Measurements from ENCODE around the gene CCDC106.

Gene CCDC106

DNA sequence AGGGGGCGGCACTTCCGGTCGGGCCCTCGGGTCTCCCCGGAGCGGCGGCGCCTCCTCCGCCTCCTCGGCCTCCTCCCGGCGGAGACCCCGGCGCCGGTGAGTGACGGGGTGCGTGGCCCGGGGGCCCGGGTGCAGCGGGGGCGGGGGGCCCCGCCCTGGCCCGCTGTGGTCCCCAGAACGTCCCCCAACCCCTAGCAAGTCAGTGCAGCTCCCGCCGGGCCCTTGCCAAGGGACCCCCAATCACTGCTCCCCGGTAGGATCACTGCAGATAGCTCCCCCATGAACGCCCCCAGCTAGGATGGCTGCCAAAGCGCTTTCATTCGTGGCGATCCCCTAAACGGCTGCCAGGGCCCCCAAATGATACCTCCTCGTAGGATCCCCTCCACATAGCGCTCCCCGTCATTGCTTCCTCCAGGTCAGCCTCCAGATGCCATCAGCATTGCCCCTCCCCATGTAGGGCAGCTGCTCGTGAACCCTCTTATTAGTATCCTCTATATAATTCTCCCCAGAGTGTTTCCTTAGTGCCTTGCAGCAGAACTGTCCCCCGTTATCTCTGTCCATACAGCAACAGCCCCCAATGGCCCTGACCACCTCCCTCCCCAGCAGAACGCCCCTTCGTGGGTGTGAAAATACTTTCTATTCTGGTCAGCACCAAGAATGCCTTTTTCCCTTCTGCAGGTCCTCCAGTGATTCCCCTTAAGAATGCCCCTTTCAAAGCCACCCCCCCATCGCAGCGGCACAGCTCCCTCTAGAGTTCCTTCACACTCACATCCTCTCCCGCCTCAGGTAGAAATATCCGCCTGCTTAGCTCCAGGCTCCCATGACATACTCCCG, 42.2 kb upstream of the CCDC106 start, which contains the start of gene ZNF865:
TSS of gene ZNF865 (plus strand) at position 11 of the 834 bp plus-strand sequence. CDS start 7,972 bp downstream, outside the sequence.
- CTCF ChIA-PET = interaction anchor here (0.7 to 4.3 kb wide), 36 partner anchors 10 to 518 kb away, joined by 3 to 70 read pairs (median 6); partner anchors contain the start of genes NAT14, ZNF579 and ZNF784
- POLR2A ChIA-PET = interaction anchor here (0.7 to 1.5 kb wide), 9 partner anchors 12 to 119 kb away, joined by 3 to 6 read pairs (median 3); partner anchors contain the start of genes ZNF579, ZNF581 and ZNF784
- H3K4me3 ChIP-seq (ENCODE audit: low read depth, low read length) = peak within 1 kb of the TSS; percentile 96
- TF ChIP-seq, protein P1, sequence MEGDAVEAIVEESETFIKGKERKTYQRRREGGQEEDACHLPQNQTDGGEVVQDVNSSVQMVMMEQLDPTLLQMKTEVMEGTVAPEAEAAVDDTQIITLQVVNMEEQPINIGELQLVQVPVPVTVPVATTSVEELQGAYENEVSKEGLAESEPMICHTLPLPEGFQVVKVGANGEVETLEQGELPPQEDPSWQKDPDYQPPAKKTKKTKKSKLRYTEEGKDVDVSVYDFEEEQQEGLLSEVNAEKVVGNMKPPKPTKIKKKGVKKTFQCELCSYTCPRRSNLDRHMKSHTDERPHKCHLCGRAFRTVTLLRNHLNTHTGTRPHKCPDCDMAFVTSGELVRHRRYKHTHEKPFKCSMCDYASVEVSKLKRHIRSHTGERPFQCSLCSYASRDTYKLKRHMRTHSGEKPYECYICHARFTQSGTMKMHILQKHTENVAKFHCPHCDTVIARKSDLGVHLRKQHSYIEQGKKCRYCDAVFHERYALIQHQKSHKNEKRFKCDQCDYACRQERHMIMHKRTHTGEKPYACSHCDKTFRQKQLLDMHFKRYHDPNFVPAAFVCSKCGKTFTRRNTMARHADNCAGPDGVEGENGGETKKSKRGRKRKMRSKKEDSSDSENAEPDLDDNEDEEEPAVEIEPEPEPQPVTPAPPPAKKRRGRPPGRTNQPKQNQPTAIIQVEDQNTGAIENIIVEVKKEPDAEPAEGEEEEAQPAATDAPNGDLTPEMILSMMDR (IDR thresholded peaks at IDR 0.05; ENCODE audit: insufficient read depth, low read length, missing control alignments) = peak; percentile 88
- no peak for DNase-seq (ENCODE audit: low read depth, low spot score)

DNA sequence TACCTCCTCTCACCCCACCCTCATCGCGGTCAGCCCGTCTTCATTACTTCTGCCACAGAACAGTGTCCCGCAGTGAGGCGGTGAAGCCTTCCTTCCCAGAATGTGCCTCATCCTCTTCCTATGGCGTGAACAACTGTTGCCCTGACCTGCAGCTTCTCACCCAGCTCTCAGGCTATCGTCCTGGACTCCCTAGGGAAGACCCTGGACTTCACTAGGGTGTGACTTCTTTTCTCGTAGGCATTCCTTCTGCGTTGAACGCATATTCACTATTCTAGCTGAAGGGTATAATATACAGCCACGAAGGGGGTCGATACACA, 41.6 kb upstream of the CCDC106 start:
- H3K4me3 ChIP-seq (ENCODE audit: low read depth, low read length) = peak overlapping the region; percentile 96
- CTCF ChIA-PET = interaction anchor here (0.7 to 4.3 kb wide), 33 partner anchors 9 to 466 kb away, joined by 3 to 70 read pairs (median 6); partner anchors contain the start of genes NAT14, ZNF579 and ZNF784
- no peak for DNase-seq (ENCODE audit: low read depth, low spot score)
- POLR2A ChIA-PET = interaction anchor here (0.5 to 1.5 kb wide), 10 partner anchors 11 to 119 kb away, joined by 3 to 6 read pairs (median 3); partner anchors contain the start of genes ZNF579, ZNF581 and ZNF784
- TF ChIP-seq, protein P1 (IDR thresholded peaks at IDR 0.05; ENCODE audit: insufficient read depth, low read length, missing control alignments) = no peak

DNA sequence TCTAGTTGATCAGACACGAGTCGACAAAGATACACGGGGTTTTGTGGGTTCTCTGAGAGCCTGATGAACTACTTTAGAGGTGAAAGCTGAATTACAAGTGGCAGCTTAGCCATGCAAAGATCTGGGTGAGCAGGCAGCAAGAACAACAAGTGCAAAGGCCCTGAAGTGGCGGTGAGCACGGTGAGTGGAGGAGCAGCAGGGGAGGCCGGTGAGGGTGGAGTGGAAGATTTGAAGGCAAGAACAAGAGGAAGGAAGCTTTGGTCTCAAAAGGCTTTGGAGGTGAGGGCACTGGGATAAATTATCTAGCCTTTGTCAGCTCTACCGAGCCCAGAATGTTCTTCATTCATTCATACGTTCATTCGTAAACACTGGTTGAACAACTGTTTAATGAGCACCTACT, 41.2 kb upstream of the CCDC106 start:
- DNase-seq (ENCODE audit: low read depth, low spot score) = no peak
- CTCF ChIA-PET = interaction anchor here (0.8 to 4.3 kb wide), 28 partner anchors 9 to 466 kb away, joined by 3 to 70 read pairs (median 6); partner anchors contain the start of genes NAT14, ZNF579 and ZNF784
- H3K4me3 ChIP-seq (ENCODE audit: low read depth, low read length) = peak overlapping the region; percentile 96
- TF ChIP-seq, protein P1 (IDR thresholded peaks at IDR 0.05; ENCODE audit: insufficient read depth, low read length, missing control alignments) = no peak
- POLR2A ChIA-PET = interaction anchor here (0.5 to 1.5 kb wide), 6 partner anchors 11 to 120 kb away, joined by 3 to 5 read pairs (median 3); partner anchors contain the start of gene ZNF579

DNA sequence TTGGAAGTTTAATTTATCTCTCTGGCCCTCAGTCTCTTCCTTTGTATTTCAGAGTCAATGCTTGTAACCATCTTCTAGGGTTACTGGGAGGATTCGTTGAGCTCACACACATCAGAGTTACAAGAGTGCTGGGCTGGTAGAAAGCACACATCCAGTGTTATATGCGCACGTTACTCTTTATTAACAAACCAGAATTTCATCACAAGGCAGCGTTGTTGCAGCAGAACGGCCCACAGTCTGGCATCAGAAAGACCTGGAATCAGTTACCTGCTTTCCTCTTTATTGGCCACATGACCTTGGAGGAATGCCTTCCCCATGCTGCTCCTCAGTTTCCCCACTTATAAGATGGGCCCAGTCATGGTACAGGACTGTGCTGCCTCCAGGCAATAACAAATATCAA, 38.7 kb upstream of the CCDC106 start:
- no peak overlapping the region for H3K4me3 ChIP-seq (ENCODE audit: low read depth, low read length)
- TF ChIP-seq, protein P1 (IDR thresholded peaks at IDR 0.05; ENCODE audit: insufficient read depth, low read length, missing control alignments) = no peak
- DNase-seq (ENCODE audit: low read depth, low spot score) = no peak
- CTCF ChIA-PET = interaction anchor here (1.0 to 2.7 kb wide), 2 partner anchors 14 to 469 kb away, joined by 3 to 10 read pairs; partner anchors contain the start of gene ZNF784
- POLR2A ChIA-PET = no interaction called here

DNA sequence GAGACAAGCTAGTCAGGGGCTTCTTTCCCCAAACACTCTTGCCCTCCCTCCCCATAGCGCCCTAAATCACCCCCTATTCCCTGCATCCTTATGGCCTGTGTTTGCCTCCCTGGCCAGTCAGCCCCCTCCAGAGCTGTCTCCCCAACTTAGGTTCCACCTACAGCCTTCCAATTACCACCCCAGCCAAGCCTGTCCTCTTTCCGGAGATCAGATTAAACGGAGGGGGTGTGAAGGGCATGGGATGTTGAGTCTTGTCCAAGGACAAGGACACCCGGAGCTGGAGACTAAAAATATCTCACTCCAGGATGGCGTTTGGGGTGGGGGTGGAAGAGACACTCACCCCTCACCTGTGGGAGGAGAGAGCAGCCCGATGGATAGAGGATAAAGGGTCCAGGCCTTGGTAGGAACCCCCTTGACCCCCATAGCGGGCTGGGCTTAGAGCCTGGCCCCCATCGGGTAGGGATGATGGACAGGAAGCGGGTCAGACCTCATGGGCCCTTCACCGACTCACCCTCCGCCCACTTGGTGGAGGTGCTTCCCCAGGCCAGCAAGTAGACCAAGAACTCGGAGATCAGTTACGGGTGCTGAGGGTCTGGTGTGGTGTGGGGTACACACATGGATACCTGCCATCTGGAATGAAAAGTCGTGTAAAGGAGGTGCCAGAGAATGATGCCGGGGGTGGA, 36.6 kb upstream of the CCDC106 start:
- ChIA-PET CTCF (interaction anchor here (2.1 to 2.7 kb wide), 3 partner anchors 12 to 107 kb away, joined by 10 to 13 read pairs (median 12); partner anchors contain the start of gene ZNF784), POLR2A (interaction anchor here (1.2 kb wide), 1 partner anchor 13 kb away, joined by 4 read pairs; the partner anchor contains the start of gene ZNF784)
- H3K4me3 ChIP-seq (ENCODE audit: low read depth, low read length) = no peak overlapping the region
- TF ChIP-seq, protein P1 (IDR thresholded peaks at IDR 0.05; ENCODE audit: insufficient read depth, low read length, missing control alignments) = no peak
- no peak for DNase-seq (ENCODE audit: low read depth, low spot score)

Measured in AG04449 (cell line).